PC-9 (cell line): Measurements from ENCODE around the gene CALY. TPM values are rescaled to one million over a fixed set of nuclear protein-coding genes. Genes with fewer than 3 reads are reported as not detected.

Experiments used
- BruUV-seq: library from RNA; stranded (reverse); fragments of 400-500 nt; replicated peaks from 2 replicates; lab custom pipeline; 2021; lab: Mats Ljungman, UMichigan
- CTCF ChIA-PET: fragments of 300-600 bp; sonication (Branson Sonifier 250); formaldehyde crosslinking; loops from one replicate; lab custom pipeline; 2022; ENCODE audit warnings: antibody characterized with exemption; lab: Charles Lee
- POLR2A ChIA-PET: fragments of 300-600 bp; sonication (Branson Sonifier 250); formaldehyde crosslinking; loops from one replicate; lab custom pipeline; 2022; ENCODE audit warnings: antibody characterized with exemption; ENCODE audit not compliant: unreplicated experiment; lab: Charles Lee
- DNase-seq, 2 experiments: peaks; one replicate each; pipeline versions ENCODE4 v3.0.0 to v3.0.0-alpha.2; 2015 to 2022; ENCODE audit warnings: mixed read lengths in 1 of 2
- H2AFZ ChIP-seq: fragments of 200-600 bp; sonication (generic); 2 replicates; pipeline ENCODE4 v1.8.1; 2017; ENCODE audit warnings: antibody characterized with exemption
- H3F3A ChIP-seq: fragments of 200-600 bp; sonication (generic); 2 replicates; pipeline ENCODE4 v1.8.1; 2017; ENCODE audit warnings: antibody characterized with exemption, mild to moderate bottlenecking, low read depth; ENCODE audit not compliant: insufficient read depth
- H3K27ac ChIP-seq: fragments of 200-600 bp; sonication (generic); 2 replicates; pipeline ENCODE4 v1.6.1; 2016; ENCODE audit warnings: mixed run types
- H3K27me3 ChIP-seq: fragments of 200-600 bp; sonication (generic); 2 replicates; pipeline ENCODE4 v1.6.1; 2016; ENCODE audit warnings: low read depth, mixed run types; ENCODE audit not compliant: insufficient read depth
- H3K36me3 ChIP-seq: fragments of 200-600 bp; sonication (generic); 2 replicates; pipeline ENCODE4 v1.6.1; 2016; ENCODE audit warnings: low read depth, mixed run types
- H3K4me1 ChIP-seq: fragments of 200-600 bp; sonication (generic); replicated peaks from 2 replicates; pipeline ENCODE4 v1.6.1; 2016; ENCODE audit warnings: mixed run types; ENCODE audit not compliant: insufficient read depth
- H3K4me2 ChIP-seq: fragments of 200-600 bp; sonication (generic); 2 replicates; pipeline ENCODE4 v1.6.1; 2017; ENCODE audit warnings: mixed run types
- H3K4me3 ChIP-seq: fragments of 200-600 bp; sonication (generic); 2 replicates; pipeline ENCODE4 v1.6.1; 2016; ENCODE audit warnings: mixed run types
- H3K79me2 ChIP-seq: fragments of 200-600 bp; sonication (generic); 2 replicates; pipeline ENCODE4 v1.6.1; 2017; ENCODE audit warnings: low read depth, mixed run types
- H3K9me2 ChIP-seq: fragments of 200-600 bp; sonication (generic); 2 replicates; pipeline ENCODE4 v1.8.1; 2017; ENCODE audit warnings: mild to moderate bottlenecking; ENCODE audit not compliant: insufficient read depth
- H3K9me3 ChIP-seq: fragments of 200-600 bp; sonication (generic); 2 replicates; pipeline ENCODE4 v1.8.1; 2016; ENCODE audit warnings: low read depth; ENCODE audit not compliant: insufficient read depth
- H4K20me1 ChIP-seq: fragments of 200-600 bp; sonication (generic); 2 replicates; pipeline ENCODE4 v1.8.1; 2017; ENCODE audit not compliant: insufficient read depth
- CTCF ChIP-seq: fragments of 200-600 bp; sonication (generic); conservative IDR thresholded peaks from 2 replicates; pipeline ENCODE4 v1.6.1; 2017; ENCODE audit warnings: mixed run types, antibody characterized with exemption, mild to moderate bottlenecking, moderate library complexity
- EZH2 ChIP-seq: fragments of 200-600 bp; sonication (generic); IDR thresholded peaks from 2 replicates; pipeline ENCODE4 v1.8.0; 2017; ENCODE audit warnings: antibody characterized with exemption, low read depth
- intact Hi-C: fragments of 100-400 bp; cut with micrococcal nuclease; formaldehyde crosslinking; loops from one replicate; pipeline ENCODE4 v1.10.0; 2022; ENCODE audit not compliant: unreplicated experiment
- total RNA-seq: library from RNA; stranded (reverse); gene quantifications from 2 replicates; pipeline ENCODE4 v1.2.3, GENCODE V29; 2021

Gene CALY
- total RNA-seq, 1 experiment from 2014 or later = not detected

GRCh38 chr10:133293810-133294119, 42.9 kb downstream of the CALY start:
- CTCF ChIA-PET = no interaction called here

GRCh38 chr10:133292919-133293809, 43.5 kb downstream of the CALY start:
- H3K79me2 ChIP-seq = no peaks in the 10 kb centered on the region
- CTCF ChIA-PET = interaction anchor here (0.7 to 0.8 kb wide), 2 partner anchors 14 to 36 kb away, joined by 3 read pairs; no protein-coding TSS in a partner anchor
- H3K27ac ChIP-seq = peak overlapping the region; percentile 72
- H4K20me1 ChIP-seq = no peaks in the 10 kb centered on the region
- H3K4me1 ChIP-seq = peaks cover 22% of the 10 kb centered on the region
- H3K4me3 ChIP-seq = no peak overlapping the region; the same call in 1 of the 2 replicates
- H3K27me3 ChIP-seq = no peaks in the 10 kb centered on the region
- H3K36me3 ChIP-seq = no peaks in the 10 kb centered on the region
- H3F3A ChIP-seq = peaks cover 19% of the 10 kb centered on the region; the same call in 1 of the 2 replicates
- DNase-seq = peak; percentile 66 to 73
- no TSS peak for BruUV-seq
- no peaks in the 10 kb centered on the region for H3K9me2 ChIP-seq
- POLR2A ChIA-PET = interaction anchor here (0.7 kb wide), 1 partner anchor 385 kb away, joined by 3 read pairs; no protein-coding TSS in a partner anchor
- intact Hi-C loops = loop anchor here (1.0 kb wide), 1 partner anchor 14 kb away; no protein-coding TSS in a partner anchor
- H3K4me2 ChIP-seq = peak overlapping the region; percentile 49
- TF ChIP-seq EZH2 (no peak), CTCF (no peak)
- H3K9me3 ChIP-seq = no peaks in the 10 kb centered on the region
- H2AFZ ChIP-seq = no peak overlapping the region

More at GRCh38 chr10:133293810-133294119, 42.9 kb downstream of the CALY start:
- peak overlapping the region; percentile 49 for H3K4me2 ChIP-seq
- POLR2A ChIA-PET = no interaction called here
- no peaks in the 10 kb centered on the region for H3K36me3 ChIP-seq
- H3F3A ChIP-seq = peaks cover 19% of the 10 kb centered on the region; the same call in 1 of the 2 replicates
- intact Hi-C loops = loop anchor here (1.0 kb wide), 1 partner anchor 14 kb away; no protein-coding TSS in a partner anchor
- H4K20me1 ChIP-seq = no peaks in the 10 kb centered on the region
- H3K27me3 ChIP-seq = no peaks in the 10 kb centered on the region
- DNase-seq = no peak
- H3K4me3 ChIP-seq = no peak overlapping the region; the same call in 1 of the 2 replicates
- peaks cover 22% of the 10 kb centered on the region for H3K4me1 ChIP-seq
- peak overlapping the region; percentile 67 for H3K27ac ChIP-seq
- H3K9me3 ChIP-seq = no peaks in the 10 kb centered on the region
- no peak overlapping the region for H2AFZ ChIP-seq
- no peaks in the 10 kb centered on the region for H3K9me2 ChIP-seq
- H3K79me2 ChIP-seq = no peaks in the 10 kb centered on the region
- no TSS peak for BruUV-seq
- TF ChIP-seq EZH2 (no peak), CTCF (no peak)

GRCh38 chr10:133289761-133290160, 46.9 kb downstream of the CALY start:
- Histone ChIP-seq H3F3A (peaks cover 19% of the 10 kb centered on the region; the same call in 1 of the 2 replicates), H3K4me2 (no peak overlapping the region), H3K4me3 (no peak overlapping the region), H4K20me1 (no peaks in the 10 kb centered on the region), H3K36me3 (no peaks in the 10 kb centered on the region), H2AFZ (no peak overlapping the region), H3K79me2 (no peaks in the 10 kb centered on the region), H3K27me3 (no peaks in the 10 kb centered on the region), H3K9me2 (no peaks in the 10 kb centered on the region), H3K27ac (no peak overlapping the region), H3K9me3 (no peaks in the 10 kb centered on the region), H3K4me1 (peaks cover 22% of the 10 kb centered on the region)
- CTCF ChIA-PET = no interaction called here
- POLR2A ChIA-PET = no interaction called here
- intact Hi-C loops = loop anchor here (10.0 kb wide), 1 partner anchor 65 kb away; no protein-coding TSS in a partner anchor
- DNase-seq = no peak
- BruUV-seq = no TSS peak
- no peak for TF ChIP-seq EZH2
- TF ChIP-seq CTCF = no peak
